Activated CD8-positive, alpha-beta memory T cell treated with anti-CD3 and anti-CD28 coated beads for 24 hours (primary cell): ENCODE measurements around the gene ATG4D.
"Not testable (repeated sequence)": the region's sequence is repeated elsewhere in the genome, so short reads cannot be mapped to it uniquely, and the experiment has no call there.

Experiments
- DNase-seq: peaks from one replicate; pipeline ENCODE4 v3.0.0-alpha.2; 2020

The ATG4D gene

DNA sequence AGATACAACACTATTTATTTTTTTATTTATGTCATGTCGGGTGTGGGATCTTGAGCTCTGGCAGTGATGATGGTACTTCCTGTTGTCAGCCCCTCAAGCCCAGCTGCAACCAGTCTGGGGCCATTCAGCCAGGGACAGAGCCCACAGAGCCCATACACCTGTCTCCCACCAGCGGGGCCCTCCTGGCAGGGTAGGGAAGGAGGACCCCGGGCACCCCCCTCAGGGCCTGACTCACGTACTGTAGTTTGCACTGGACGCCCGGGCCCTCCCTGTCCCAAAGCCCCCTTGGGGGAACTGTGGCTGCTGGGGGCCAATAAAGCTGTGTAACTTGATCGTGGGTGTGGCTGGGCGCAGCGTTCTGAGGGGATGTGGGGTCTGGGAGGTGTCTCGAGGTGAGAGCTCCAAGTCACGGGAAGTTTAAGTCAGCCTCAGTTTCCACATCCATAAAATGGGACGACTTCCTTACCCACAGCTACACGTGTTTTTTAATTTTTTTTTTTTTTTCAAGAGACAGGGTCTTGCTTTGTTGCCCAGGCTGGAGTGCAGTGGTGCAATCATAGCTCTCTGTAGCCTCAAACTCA, 9.5 kb downstream of the ATG4D start:
- peak; percentile 65 for DNase-seq

DNA sequence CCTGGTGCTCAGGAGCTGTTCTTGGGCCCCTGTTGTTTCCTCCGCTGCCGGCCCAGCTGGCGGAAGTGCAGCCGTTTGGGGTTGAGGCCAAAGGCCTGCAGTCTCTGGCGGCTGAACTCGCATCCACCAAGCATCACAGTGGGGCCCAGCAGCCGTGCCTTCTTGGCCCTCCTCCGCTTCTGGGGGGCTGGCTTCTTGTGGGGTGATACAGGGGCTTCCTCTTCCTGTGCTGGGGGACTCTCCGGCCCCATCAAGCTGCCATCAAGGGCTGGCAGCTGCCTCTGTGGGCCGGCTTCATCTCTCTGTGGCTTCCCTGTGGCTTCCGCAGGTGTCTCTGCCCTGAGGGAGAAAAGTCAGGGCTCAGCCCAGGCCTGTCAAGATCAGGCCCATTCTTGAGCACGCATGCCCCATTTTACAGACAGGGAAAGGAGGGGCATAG, 10.3 kb downstream of the ATG4D start:
- DNase-seq, result peak; percentile 80

DNA sequence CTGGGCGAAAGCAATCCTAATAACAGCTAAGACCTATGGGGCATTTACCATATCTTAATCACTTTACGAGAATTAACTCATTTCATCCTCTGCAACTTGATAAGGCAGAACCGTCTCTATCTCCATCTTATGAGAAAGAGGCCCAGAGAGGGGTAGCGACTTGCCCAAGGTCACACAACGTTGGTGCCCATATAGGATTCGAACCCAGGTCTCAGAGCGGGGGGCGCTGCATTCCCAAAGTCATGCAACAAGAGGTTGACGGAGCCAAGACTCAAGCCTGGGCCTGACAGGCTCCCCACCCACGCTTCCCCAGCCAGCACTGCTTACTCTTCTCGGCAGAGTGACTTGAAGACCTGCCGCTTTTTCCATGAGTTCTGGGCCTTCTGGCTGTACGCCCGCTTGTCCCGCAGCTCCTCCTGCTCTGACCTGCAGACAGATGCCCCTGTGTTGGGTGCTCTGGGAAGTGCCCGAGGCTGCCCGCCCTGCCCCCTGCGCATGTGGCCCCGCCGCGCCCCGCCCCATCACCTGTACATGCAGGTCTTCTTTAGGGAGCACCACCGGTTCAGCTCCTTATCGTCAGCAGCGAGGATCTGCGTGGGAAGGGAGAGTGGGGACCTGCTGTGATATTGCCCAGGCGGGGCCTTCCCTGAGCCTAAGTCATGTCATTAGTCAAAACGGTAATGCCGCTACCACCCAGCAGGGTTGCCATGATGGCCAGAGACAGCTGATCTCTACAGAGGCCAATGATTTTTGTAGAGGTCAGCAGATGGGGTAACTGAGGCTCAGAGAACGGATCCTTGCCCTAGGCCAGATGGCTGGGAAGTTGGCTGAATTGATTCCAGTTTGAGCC, 11.3 kb downstream of the ATG4D start:
- no peak for DNase-seq

DNA sequence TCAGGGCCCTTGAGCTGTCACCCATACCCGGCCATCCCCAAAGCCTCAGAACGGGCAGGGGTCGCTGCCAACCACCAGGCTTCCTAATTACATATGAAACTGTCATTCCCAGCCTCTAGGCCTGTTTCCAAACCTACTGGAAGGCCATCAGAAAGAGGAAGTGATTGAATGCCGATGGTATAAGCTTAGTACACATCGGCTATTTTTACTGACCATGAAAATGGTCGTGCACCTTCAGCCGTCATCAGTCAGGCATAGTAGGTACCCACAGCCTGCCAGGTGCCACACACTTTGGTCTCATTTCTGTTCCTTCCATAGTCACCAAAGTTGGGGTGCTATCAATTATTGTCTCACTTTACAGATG, 11.9 kb downstream of the ATG4D start:
- no peak for DNase-seq

DNA sequence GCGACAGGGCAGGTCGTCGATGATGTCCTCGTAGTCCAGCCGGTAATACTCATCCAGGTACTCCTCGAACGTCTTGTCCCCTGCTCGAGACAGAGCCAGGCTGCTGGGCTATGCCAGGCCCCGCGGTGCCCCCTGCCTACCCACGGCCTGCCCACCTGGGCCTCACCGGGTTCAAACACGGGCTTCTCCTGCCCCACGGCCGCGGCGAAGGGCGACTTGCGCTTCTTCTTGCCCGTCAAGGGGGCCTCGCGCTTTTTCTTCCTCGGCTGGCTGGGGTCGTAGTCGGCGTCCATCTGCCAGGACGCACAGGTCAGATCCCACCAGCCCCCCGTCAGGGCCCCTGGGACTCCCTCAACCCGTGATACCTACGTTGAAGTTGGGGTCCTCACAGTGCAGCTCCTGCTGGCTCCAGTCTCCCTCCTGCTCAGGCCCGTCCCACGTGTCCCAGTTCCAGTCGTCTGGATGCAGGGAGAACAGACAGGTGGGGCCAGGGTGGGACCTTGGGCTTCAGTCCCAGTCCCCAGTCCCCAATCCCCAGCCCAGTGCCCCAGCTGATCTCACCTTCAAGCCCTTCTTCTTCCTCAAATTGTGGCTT, 14.0 kb downstream of the ATG4D start:
- no peak for DNase-seq

DNA sequence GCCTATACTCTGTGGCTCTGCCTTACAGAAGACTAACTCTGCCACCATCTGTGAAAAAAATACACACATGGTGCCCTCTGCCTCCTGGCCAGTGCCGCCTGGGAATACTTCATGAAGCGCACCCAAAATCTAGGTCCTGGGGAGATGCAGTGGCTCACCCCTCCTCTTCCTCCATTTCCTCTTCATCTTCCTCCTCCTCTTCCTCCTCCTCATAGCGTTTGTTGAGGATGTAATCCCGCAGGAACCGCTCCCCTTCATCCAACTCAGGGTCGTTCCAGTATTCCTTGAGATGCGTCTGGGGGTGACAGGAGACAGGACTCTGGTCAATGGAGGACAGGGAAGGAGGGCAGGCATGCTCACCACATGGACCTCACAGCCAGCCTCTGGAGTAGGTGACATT, 16.4 kb downstream of the ATG4D start:
- DNase-seq, result no peak

DNA sequence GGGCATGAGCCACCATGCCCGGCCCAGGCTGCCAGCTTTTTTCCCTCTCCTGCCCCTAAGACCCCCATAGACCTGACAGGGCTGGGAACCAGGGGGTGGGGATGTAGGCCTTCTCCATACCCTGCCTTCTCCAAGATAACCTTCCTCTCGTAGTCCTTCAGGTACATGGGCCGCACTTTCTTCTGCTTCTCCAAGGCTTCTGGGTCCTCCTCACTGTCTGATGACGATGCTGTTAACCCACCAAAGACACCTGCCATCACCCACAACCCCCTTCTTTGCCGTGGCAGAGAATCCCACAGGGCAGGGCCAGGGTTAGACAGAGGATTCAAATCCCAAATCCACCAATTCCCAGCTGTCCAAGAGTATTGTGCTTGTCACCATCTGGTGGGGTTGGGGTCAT, 18.9 kb downstream of the ATG4D start:
- DNase-seq, result no peak

DNA sequence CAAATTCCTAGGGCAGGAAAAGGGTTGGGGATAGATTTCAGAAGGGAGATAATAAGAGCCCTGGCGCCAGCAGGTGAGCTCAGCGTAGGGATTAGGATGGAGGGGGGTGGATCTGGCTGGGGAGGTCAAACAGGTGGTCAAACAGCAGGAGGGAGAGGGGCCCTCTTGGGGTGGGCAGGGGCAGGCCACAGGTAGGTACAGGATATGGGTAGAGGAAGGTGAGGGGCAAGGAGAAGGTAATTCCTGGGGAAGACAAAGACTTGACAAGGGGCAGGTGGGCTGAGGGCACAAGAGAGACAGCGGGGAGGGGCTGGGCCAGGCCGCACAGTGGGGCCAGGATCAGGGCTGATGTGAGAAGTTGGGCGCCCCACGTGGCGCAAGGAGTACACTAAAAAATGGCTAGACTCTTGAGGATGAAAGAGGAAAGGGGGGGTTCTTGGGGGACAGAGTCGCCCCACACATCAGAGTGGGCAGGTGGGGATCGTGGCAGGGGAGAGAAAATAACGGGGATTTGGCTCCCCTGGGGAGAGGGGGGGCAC, 21.4 kb downstream of the ATG4D start:
- peak; percentile 82 for DNase-seq

DNA sequence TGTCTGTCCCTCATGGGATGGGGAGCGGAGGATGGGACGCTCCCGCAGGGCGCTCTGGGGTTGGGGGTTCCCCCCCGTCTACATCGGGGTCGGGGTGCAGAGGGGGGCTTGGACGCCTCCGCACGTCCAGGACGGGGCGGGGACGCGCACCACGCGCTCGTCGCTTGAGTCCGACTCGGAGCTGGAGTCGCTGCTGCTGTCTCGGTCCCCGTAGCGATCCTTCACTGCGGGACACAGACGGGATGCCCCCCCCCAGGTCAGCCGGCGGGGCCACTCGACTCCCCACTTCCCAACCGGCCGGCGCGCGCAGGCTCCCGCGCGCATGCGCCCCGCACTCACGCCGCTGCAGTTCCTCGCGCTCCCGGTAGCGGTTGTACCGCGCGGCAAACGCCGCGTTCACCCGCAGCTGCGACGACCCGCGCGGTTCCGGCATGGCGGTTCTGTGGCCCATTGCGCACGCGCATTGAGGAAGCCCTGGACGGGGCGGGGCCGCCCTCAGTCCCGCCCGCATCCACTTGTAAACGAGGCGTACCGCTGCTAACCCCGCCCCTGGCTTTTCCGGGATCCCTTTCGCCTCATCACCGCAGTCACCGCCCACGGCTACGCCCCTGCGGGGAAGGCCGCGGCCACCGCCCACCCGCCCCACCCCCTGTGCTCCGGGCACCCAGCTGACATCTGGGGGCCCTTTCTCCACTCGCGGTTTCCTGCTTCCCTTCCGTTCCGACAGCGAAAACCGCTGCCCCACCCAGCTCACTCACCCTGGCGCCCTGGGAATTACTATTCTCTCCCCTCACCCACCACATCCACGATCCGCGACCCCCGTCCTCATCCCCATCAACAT, 22.1 kb downstream of the ATG4D start, which contains the start of gene KRI1:
Gene KRI1 (minus strand): TSS at position 444 of the 841 bp plus-strand sequence. CDS start 11 bp downstream, at position 433.
- peak; percentile 99 for DNase-seq

DNA sequence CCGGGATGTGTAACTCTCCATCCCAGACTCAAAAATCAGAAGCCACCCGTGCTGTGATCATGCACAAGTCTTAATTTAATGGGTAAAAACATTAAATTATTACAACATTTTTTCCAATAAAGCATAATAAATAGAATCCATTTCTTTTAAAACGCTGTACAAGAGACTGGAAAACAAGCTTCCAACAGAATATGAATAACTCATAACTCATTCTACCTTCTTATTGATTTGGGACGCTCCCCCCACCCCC, 22.6 kb downstream of the ATG4D start:
- DNase-seq, result no peak

DNA sequence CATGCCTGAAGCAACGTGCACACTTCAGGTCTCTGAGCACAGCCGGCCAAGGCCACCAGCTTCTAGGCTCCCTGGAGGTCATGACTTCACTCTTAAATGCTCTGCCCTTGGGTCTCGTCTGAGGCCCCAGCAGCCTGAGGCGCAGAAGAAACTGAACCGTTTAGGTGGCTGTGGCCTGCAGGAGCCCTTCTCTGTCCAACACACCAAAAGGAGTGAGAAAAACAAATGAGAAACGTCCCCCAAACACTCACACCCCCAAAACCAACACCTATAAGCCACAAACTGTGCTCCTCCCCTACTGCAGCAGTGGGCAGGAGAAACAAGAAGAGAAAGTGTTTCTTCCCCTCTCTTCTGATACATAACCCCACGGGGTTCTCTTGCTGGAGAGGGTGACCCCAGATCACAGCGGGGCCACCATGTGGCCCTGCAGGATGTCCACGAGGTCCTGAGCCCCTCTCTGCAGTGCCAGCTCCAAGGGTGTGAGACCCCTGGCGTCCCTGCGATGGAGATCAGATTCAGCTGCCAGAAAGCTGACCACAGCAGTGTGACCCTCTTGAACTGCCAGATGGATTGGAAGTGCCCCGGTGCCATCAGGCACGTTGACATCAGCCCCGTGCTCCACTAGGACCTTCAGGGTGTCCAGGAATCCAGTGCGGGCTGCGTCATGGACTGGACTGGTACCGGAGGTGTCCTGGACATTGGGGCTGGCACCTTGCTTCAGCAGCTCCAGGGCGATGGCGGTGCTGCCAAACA, 23.1 kb downstream of the ATG4D start:
- DNase-seq, result peak; percentile 84

DNA sequence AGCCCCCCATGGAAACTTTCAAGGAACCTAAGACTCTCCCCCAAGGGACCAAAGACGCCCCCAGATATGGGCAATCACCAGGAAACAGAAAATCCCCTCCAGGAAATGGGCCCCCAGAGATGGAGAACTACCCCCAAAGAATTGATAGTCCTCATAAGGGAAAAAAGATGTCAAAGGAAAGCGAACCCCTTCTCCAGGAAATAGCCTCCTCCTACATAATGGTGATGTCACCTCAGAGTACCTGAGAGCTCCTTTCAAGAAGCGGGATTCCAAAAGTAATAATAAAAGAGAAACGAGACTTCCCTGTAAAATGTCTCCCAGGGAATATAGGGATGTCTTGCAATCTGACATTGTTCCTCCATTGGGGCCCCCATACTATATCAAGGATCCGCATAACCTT, 24.0 kb downstream of the ATG4D start:
- no peak for DNase-seq

DNA sequence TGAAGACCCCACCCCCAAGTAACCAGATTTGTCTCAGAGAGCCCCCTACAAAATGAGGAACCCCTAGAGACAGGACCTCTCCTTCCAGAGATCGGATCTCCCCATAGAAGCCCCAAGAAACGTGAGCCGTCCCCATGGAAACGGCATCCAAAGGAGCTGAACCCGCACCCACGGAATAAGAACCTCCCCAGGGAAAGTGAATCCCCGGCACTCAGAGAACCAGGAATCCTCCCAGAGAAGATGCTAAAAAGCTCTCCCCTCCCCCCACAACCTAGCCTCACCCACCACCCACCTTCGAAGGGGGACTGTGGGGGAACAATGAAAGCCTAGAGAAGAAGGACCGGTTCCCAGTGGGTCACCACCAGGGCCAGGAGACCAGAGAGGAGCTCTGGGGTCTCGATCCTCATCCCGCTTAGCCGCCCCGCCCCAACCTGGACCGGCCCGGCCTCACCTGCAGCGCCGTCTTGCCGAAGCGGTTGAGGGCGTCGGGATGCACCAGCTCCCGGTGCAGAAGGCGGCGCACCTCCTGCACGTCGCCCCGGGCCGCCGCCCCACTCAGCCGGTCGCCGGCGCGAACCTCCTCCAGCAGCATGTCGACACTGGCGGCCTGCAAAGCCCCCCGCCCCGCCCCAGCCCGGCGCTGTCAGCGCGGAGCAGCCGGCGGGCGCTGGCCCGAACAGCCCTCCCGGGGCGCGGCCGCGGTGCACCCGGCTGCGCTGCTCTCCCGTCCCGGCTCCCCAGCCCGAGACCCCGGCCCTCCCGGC, 24.5 kb downstream of the ATG4D start:
- DNase-seq, result peak; percentile 67

DNA sequence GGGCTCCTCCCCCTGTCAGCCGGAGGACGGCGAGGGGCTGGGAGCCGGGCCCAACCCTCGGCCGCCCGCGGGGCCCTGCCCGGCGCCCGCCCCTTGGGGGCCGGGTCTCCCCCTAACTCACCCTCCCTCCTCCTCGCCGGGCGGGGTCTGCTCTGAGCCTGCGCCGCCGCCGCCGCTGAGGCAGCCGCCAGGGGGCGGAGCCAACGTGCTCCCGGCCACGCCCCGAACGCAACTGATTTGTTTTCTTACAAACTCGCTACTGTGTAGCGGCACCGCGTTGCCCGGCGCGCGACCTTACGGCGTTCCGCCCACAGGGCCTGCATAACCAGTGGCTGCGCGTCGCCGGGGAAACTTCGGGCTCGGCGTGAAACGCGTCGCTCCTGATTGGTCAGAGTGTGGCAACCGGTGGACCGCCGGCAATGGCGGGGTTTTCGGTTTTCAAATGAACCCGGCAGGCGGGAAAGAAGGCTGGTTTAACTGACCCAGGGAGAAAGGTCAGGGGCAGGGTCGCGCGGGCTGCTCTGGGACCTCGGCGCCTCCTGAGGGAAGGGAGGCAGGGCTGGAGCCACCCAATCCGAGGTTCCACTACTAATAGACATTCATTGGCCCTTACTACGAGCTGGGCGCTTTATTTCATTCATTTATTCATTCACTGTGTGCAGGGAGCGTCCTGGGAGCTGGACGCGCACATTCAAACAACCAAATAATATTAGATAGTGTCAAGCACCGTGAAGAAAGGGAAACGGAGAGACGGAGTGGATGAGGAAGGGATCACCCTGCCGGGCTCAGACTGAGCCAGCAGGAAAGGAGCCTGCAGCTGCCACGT, 25.3 kb downstream of the ATG4D start, which contains the start of gene CDKN2D:
Gene CDKN2D (minus strand): TSS at position 154 of the 826 bp plus-strand sequence. CDS start 326 bp downstream, outside the sequence.
- peak; percentile 99 for DNase-seq

DNA sequence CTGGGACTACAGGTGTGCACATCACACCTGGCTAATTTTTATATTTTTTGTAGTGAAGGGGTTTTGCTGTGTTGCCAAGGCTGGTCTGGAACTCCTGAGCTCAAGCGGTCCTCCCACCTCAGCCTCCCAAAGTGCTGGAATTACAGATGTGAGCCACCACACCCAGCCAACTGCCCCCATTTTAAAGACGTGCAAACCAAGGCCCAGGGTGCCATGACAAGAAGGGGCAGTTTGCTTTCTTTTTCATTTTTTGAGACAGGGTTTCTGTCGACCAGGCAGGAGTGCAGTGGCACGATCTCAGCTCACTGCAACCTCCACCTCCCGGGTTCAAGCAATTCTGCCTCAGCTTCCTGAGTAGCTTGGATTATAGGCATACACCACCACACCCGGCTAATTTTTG, 30.1 kb downstream of the ATG4D start:
- DNase-seq, result not testable (repeated sequence)

DNA sequence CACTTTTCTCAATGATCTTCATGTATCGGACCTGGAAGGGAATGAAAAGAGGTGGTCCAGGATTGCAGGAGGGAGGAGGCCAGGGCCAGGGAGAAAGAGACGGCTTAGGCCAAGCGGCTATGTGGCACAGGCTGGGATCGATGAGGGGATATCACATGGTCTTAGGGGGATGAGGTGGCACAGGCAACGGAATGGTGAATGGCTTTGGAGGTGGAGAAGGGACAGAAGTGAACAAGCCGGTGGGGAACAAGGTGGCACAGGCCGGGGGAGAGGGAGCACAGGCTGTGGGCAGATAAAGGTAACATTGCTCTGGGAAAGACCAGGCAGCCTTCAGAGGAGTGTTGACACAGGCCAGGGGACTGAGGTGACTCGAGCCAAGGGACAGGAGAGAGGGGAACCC, 30.8 kb downstream of the ATG4D start:
- DNase-seq, result no peak

DNA sequence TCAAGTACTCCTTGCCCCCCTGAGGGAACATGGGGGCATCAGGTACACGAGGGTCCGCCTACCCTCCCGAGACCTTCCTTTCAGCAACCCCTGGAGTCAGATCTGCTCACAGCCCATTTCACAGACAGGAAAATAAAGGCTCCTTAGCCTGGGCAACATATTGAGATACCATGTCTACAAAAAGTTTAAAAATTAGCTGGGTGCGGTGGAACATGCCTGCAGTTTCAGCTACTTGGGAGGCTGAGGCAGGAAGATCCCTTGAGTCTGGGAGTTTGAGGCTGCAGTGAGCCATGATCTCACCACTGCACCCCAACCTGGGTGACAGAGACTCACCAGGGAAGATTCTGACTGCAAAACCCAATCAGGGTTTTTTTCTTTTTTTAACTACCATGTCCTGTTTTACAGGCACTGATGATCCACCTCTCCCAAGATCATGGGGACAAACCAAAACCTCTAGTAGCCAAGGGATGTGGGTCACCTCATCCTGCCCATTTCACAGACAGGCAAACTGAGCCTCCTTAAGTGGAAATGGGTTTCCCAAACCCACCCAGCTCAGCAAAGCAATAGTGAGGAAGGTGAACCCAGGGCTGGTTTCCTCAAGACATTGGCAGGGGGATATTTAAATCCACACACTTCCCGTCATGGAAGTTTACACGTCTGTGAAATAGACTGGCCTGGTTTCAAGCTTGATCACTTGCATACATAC, 31.5 kb downstream of the ATG4D start:
- DNase-seq, result no peak

DNA sequence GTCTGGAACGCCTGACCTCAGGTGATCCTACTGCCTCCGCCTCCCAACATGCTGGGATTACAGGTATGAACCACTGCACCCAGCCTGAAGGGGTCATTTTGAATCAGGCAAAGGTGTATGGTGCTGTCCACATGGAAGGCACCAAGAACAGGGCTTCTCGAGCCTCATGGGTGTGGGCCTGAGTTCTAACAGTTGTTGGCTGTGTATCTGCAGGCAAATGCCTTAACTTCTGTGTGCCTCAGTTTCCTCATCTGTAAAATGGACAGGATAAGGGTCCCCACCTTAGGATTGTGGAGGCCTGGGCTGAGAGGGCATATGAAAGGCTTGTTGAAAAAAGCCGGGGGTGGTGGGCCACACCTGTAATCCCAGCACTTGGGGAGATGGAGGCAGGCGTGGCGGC, 34.2 kb downstream of the ATG4D start:
- DNase-seq, result no peak

DNA sequence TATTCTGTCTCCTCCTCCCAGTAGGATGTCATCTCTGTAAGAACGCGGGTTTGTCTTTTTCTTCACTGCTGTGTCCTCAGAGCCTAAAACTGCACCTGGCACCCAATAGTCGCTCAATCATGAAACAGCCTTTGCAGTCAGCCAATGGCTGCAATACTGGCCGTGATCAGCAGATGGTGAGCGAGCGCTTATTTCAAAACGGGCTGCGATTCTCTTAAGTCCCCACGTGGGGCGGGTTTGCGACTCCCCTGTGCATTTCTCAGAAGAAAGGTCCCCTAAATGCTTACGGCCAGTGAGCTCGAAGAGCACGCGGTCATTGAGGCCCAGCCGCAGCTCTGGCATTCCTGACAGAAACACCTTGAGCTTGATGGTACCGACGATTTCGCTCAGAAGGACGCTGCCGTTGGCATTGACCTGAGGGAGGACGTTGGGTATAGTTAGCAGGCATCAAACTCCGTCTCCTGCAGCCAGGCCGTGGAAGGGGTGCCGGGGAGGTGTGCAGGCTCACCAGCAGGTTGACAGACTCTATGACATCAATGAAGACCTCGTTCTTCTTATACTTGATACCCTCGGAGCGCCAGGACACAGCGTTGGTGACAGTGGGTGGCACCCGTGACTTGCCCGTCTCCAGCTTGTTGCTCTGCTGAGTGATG, 37.4 kb downstream of the ATG4D start:
- DNase-seq, result peak; percentile 96
